ENCODE data around the gene NDUFB2. TPM values are rescaled to one million over a fixed set of nuclear protein-coding genes. Genes with fewer than 3 reads are reported as not detected.
"Not testable (repeated sequence)": the region's sequence is repeated elsewhere in the genome, so short reads cannot be mapped to it uniquely, and the experiment has no call there.

The NDUFB2 gene
- total and polyA plus RNA-seq, 5 donors from 2014 or later: 91.5 to 529 (median 408) TPM

DNA sequence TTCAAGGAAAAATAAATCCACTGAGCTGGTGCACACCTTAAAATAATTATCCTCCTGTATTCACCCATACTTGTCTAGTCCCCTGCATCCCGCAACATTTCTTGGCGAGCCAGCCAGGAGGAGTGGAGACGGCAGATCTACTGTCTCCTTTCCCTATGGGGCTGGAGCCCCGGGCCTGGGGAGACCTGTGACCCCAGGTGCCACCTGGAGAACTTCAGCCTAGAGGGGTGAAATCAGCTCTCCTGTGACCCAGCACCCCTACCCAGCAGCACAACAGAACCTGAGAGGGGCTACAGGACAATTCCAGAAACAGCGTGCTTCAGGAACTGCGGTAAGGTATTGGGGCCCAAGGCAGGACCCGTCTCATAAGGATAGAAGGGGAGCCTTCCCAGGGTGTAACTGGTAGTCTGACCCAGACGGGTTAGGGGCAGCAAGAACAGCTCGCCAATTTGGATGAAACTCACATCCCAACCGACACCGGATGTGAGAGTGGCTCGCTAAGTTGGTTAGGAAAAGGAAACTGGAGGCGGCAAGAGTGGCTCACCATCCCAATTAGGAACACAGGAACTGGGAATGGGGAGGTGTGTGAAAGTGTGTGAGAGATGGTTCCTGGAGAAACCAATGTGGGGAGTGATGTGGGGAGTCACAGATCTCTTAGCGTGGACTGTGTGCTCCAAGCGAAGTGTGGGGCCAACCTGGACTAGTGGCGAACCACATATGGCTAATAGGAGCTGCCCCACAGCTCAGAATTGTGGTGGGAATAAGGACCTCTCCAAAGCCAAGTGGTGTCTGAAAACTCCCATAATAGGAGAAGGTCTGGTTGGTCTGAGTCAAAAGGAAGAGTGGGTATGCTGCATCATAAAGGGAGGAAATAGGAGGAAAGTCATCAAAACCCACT lies 40.7 kb upstream of the NDUFB2 start:
- H3K4me3 ChIP-seq (ENCODE audit: low read depth, low read length): peak overlapping the region; percentile 51
- DNase-seq (no peak), ATAC-seq (ENCODE audit: low read depth in 2 of 2) (no peak)
- no peak overlapping the region for H3K27ac ChIP-seq (ENCODE audit: insufficient read depth, low read length, poor library complexity, severe bottlenecking)
- Mint-ChIP-seq H3K27me3 (peaks cover 35% of the 10 kb centered on the region), H3K4me3 (peak overlapping the region in 2 of 4 donors; percentile 81 to 91), H3K36me3 (no peaks in the 10 kb centered on the region), H3K9me3 (peaks cover 0 to 2% (median 0%) of the 10 kb centered on the region in 7 donors), H3K4me1 (peaks cover 5 to 20% (median 17%) of the 10 kb centered on the region in 4 donors), H3K27ac (peak overlapping the region; percentile 79 to 96 (median 92))
- peaks cover 8% of the 10 kb centered on the region for H3K4me1 ChIP-seq (ENCODE audit: control insufficient read depth, insufficient read depth, low read length, poor library complexity, severe bottlenecking)
- H3K36me3 ChIP-seq (ENCODE audit: control insufficient read depth, insufficient read depth, low read length): no peaks in the 10 kb centered on the region
- no peaks in the 10 kb centered on the region for H3K9me3 ChIP-seq (ENCODE audit: control insufficient read depth in 2 of 2, low read length in 2 of 2)
- H3K27me3 ChIP-seq (ENCODE audit: control insufficient read depth, insufficient read depth, low read length): no peaks in the 10 kb centered on the region

DNA sequence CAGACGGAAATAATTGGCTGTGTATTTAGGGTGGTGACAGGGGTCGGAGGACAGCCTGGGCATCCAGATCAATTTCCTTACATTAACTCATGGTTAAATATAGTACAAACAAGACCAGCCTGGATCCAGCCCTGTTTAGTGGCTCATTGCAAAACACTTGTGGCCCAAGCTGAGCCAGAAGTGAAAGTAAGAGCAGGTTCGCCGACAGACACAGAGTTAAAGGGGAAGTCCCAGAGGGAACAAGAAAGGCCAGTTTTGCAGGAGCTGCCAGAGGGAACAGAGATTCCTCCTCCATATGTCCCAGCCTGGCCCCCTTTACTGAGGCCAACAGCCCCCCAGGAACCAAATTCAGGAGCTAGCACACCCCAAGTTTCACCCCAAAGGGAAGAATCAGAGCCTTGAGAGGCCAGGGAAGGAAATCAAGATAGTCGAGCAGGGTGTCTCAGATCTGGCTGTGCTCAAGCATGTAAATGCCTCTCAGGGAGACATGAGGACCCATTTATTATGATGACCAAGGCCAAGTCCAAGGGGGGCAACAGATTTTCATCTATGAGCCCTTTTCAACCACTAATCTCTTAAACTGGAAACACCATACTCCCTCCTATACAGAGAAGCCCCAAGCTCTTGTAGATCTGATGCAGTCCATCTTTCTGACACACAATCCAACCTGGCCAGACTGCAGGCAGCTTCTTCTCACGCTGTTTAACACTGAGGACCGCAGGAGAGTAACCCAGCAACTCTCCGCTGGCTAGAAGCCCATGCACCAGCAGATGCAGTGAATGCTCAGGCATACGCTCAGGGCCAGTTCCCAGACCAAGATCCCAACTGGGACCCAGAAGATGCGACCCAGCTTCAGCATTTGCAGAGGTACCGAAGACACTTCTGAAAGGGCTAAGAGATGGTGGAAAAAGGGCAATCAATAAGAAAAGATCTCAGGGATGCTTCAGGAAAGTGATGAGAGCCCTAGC lies 39.7 kb upstream of the NDUFB2 start:
- H3K27ac ChIP-seq (ENCODE audit: insufficient read depth, low read length, poor library complexity, severe bottlenecking): no peak overlapping the region

GRCh38 chr7:140657891-140658290 lies 38.6 kb upstream of the NDUFB2 start:
- Histone ChIP-seq H3K4me3 (ENCODE audit: low read depth, low read length) (no peak overlapping the region), H3K4me1 (ENCODE audit: control insufficient read depth, insufficient read depth, low read length, poor library complexity, severe bottlenecking) (peaks cover 8% of the 10 kb centered on the region), H3K9me3 (ENCODE audit: control insufficient read depth in 2 of 2, low read length in 2 of 2) (no peaks in the 10 kb centered on the region), H3K36me3 (ENCODE audit: control insufficient read depth, insufficient read depth, low read length) (no peaks in the 10 kb centered on the region), H3K27ac (ENCODE audit: insufficient read depth, low read length, poor library complexity, severe bottlenecking) (no peak overlapping the region), H3K27me3 (ENCODE audit: control insufficient read depth, insufficient read depth, low read length) (no peaks in the 10 kb centered on the region)
- peaks cover 5 to 20% (median 17%) of the 10 kb centered on the region in 4 donors for H3K4me1 Mint-ChIP-seq
- H3K36me3 Mint-ChIP-seq: no peaks in the 10 kb centered on the region
- DNase-seq: no peak
- H3K4me3 Mint-ChIP-seq: no peak overlapping the region
- peaks cover 35% of the 10 kb centered on the region for H3K27me3 Mint-ChIP-seq
- no peak for ATAC-seq (ENCODE audit: low read depth in 2 of 2)
- no peak overlapping the region for H3K27ac Mint-ChIP-seq
- peaks cover 0 to 2% (median 0%) of the 10 kb centered on the region in 7 donors for H3K9me3 Mint-ChIP-seq

More for the DNA sequence above, 39.7 kb upstream of the NDUFB2 start:
- Histone ChIP-seq H3K27me3 (ENCODE audit: control insufficient read depth, insufficient read depth, low read length) (no peaks in the 10 kb centered on the region), H3K36me3 (ENCODE audit: control insufficient read depth, insufficient read depth, low read length) (no peaks in the 10 kb centered on the region), H3K9me3 (ENCODE audit: control insufficient read depth in 2 of 2, low read length in 2 of 2) (no peaks in the 10 kb centered on the region), H3K4me1 (ENCODE audit: control insufficient read depth, insufficient read depth, low read length, poor library complexity, severe bottlenecking) (peaks cover 8% of the 10 kb centered on the region), H3K4me3 (ENCODE audit: low read depth, low read length) (peak overlapping the region; percentile 51)
- peak overlapping the region; percentile 79 to 96 (median 92) for H3K27ac Mint-ChIP-seq
- peaks cover 37% of the 10 kb centered on the region for H3K27me3 Mint-ChIP-seq
- H3K36me3 Mint-ChIP-seq: no peaks in the 10 kb centered on the region
- DNase-seq (peak in 1 of 3 donors; percentile 76), ATAC-seq (ENCODE audit: low read depth in 2 of 2) (peak; percentile 71)
- H3K9me3 Mint-ChIP-seq: peaks cover 0 to 2% (median 0%) of the 10 kb centered on the region in 7 donors
- H3K4me1 Mint-ChIP-seq: peaks cover 5 to 20% (median 17%) of the 10 kb centered on the region in 4 donors
- H3K4me3 Mint-ChIP-seq: peak overlapping the region; percentile 5 to 91 (median 82)

- Mint-ChIP-seq H3K4me3 (no peak overlapping the region), H3K9me3 (peaks cover 0 to 3% (median 0%) of the 10 kb centered on the region in 7 donors), H3K27me3 (peaks cover 37% of the 10 kb centered on the region), H3K27ac (no peak overlapping the region), H3K36me3 (no peaks in the 10 kb centered on the region), H3K4me1 (peaks cover 0 to 16% (median 12%) of the 10 kb centered on the region in 4 donors)
- H3K27me3 ChIP-seq (ENCODE audit: control insufficient read depth, insufficient read depth, low read length): no peaks in the 10 kb centered on the region
- H3K27ac ChIP-seq (ENCODE audit: insufficient read depth, low read length, poor library complexity, severe bottlenecking): no peak overlapping the region
- DNase-seq (no peak), ATAC-seq (ENCODE audit: low read depth in 2 of 2) (no peak)
- no peaks in the 10 kb centered on the region for H3K9me3 ChIP-seq (ENCODE audit: control insufficient read depth in 2 of 2, low read length in 2 of 2)
- no peak overlapping the region for H3K4me3 ChIP-seq (ENCODE audit: low read depth, low read length)
- H3K4me1 ChIP-seq (ENCODE audit: control insufficient read depth, insufficient read depth, low read length, poor library complexity, severe bottlenecking): peaks cover 8% of the 10 kb centered on the region
- no peaks in the 10 kb centered on the region for H3K36me3 ChIP-seq (ENCODE audit: control insufficient read depth, insufficient read depth, low read length)
Measured at GRCh38 chr7:140659856-140660255, 36.7 kb upstream of the NDUFB2 start.

GRCh38 chr7:140661124-140661523 lies 35.4 kb upstream of the NDUFB2 start:
- H3K27me3 ChIP-seq (ENCODE audit: control insufficient read depth, insufficient read depth, low read length): no peaks in the 10 kb centered on the region
- no peak overlapping the region for H3K4me3 Mint-ChIP-seq
- H3K9me3 Mint-ChIP-seq: peaks cover 0 to 6% (median 0%) of the 10 kb centered on the region in 7 donors
- peaks cover 0 to 12% (median 8%) of the 10 kb centered on the region in 4 donors for H3K4me1 Mint-ChIP-seq
- H3K36me3 ChIP-seq (ENCODE audit: control insufficient read depth, insufficient read depth, low read length): no peaks in the 10 kb centered on the region
- H3K36me3 Mint-ChIP-seq: no peaks in the 10 kb centered on the region
- no peak overlapping the region for H3K27ac ChIP-seq (ENCODE audit: insufficient read depth, low read length, poor library complexity, severe bottlenecking)
- H3K4me3 ChIP-seq (ENCODE audit: low read depth, low read length): no peak overlapping the region
- no peak for ATAC-seq (ENCODE audit: low read depth in 2 of 2)
- peaks cover 8% of the 10 kb centered on the region for H3K4me1 ChIP-seq (ENCODE audit: control insufficient read depth, insufficient read depth, low read length, poor library complexity, severe bottlenecking)
- no peaks in the 10 kb centered on the region for H3K9me3 ChIP-seq (ENCODE audit: control insufficient read depth in 2 of 2, low read length in 2 of 2)
- no peak for DNase-seq
- H3K27me3 Mint-ChIP-seq: peaks cover 39% of the 10 kb centered on the region
- no peak overlapping the region for H3K27ac Mint-ChIP-seq

DNA sequence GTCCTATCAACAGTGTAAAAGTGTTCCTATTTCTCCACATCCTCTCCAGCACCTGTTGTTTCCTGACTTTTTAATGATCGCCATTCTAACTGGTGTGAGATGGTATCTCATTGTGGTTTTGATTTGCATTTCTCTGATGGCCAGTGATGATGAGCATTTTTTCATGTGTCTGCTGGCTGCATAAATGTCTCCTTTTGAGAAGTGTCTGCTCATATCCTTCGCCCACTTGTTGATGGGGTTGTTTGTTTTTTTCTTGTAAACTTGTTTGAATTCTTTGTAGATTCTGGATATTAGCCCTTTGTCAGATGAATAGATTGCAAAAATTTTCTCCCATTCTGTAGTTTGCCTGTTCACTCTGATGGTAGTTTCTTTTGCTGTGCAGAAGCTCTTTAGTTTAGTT lies 33.6 kb upstream of the NDUFB2 start:
- peaks cover 34% of the 10 kb centered on the region for H3K27me3 Mint-ChIP-seq
- H3K36me3 Mint-ChIP-seq; H3K27ac ChIP-seq (ENCODE audit: insufficient read depth, low read length, poor library complexity, severe bottlenecking); H3K4me3 ChIP-seq (ENCODE audit: low read depth, low read length); ATAC-seq (ENCODE audit: low read depth in 2 of 2); H3K27me3 ChIP-seq (ENCODE audit: control insufficient read depth, insufficient read depth, low read length); H3K9me3 Mint-ChIP-seq; H3K27ac Mint-ChIP-seq; DNase-seq; H3K4me1 ChIP-seq (ENCODE audit: control insufficient read depth, insufficient read depth, low read length, poor library complexity, severe bottlenecking); H3K4me3 Mint-ChIP-seq; H3K4me1 Mint-ChIP-seq; H3K36me3 ChIP-seq (ENCODE audit: control insufficient read depth, insufficient read depth, low read length); H3K9me3 ChIP-seq (ENCODE audit: control insufficient read depth in 2 of 2, low read length in 2 of 2): not testable (repeated sequence)

DNA sequence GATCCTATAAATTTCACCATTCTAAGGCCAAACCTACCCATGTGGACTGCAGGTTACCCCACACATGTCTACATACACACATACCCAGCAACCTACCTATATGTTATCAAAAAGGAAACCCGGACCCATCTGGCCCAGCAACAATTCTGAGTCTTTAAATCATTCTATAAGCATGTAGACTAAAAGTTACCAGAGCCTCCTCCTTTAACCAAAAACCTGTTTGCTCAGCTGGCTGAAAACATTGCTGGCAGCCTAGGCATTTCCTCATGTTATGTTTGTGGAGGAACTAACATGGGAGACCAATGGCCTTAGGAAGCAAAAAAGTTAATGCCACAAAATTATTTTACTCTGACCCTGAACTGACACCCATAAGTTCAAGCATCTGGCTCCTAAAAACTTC lies 29.0 kb upstream of the NDUFB2 start:
- Mint-ChIP-seq H3K27ac (no peak overlapping the region), H3K4me1 (peaks cover 0 to 10% (median 5%) of the 10 kb centered on the region in 4 donors), H3K9me3 (peaks cover 0 to 4% (median 0%) of the 10 kb centered on the region in 7 donors), H3K4me3 (no peak overlapping the region), H3K27me3 (peaks cover 31% of the 10 kb centered on the region), H3K36me3 (no peaks in the 10 kb centered on the region)
- H3K9me3 ChIP-seq (ENCODE audit: control insufficient read depth in 2 of 2, low read length in 2 of 2): no peaks in the 10 kb centered on the region
- DNase-seq: no peak
- H3K4me3 ChIP-seq (ENCODE audit: low read depth, low read length): no peak overlapping the region
- peaks cover 4% of the 10 kb centered on the region for H3K4me1 ChIP-seq (ENCODE audit: control insufficient read depth, insufficient read depth, low read length, poor library complexity, severe bottlenecking)
- no peaks in the 10 kb centered on the region for H3K36me3 ChIP-seq (ENCODE audit: control insufficient read depth, insufficient read depth, low read length)
- no peak overlapping the region for H3K27ac ChIP-seq (ENCODE audit: insufficient read depth, low read length, poor library complexity, severe bottlenecking)
- ATAC-seq (ENCODE audit: low read depth in 2 of 2): no peak
- no peaks in the 10 kb centered on the region for H3K27me3 ChIP-seq (ENCODE audit: control insufficient read depth, insufficient read depth, low read length)

Measured in CD4-positive, CD25-positive, alpha-beta regulatory T cell (primary cell).